ENCODE results near the gene FRZB. TPM values are rescaled to one million over a fixed set of nuclear protein-coding genes. Genes with fewer than 3 reads are reported as not detected.

The FRZB gene
- total and polyA plus RNA-seq, 11 donors = 0.31 to 5.5 (median 1.8) TPM

DNA sequence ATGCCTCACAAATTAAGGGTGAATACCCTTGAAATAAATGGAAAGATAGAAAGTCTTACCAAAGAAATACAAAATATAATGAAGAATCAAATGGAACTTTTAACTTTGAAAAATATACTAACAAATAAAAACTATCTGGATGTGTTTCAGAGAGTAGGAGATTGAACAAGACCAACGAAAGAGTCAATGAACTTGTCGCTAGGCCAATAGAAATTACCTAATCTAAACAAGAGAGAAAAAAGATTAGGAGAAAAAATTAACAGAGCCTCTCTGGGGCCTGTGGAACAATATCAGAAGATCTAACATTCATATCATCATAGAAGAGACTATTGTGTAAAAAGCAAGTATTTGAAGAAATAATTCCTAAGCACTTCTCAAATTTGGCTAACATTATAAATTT lies 11.1 kb downstream of the FRZB start:
- intact Hi-C loops (cut with DNase I) = no loop called here
- ATAC-seq = no peak
- no peak for DNase-seq
- no peak overlapping the region for H3K27ac ChIP-seq
- peaks cover 0 to 16% (median 0%) of the 10 kb centered on the region in 12 donors for H3K9me3 ChIP-seq
- H3K4me3 ChIP-seq = no peak overlapping the region
- H3K27me3 ChIP-seq = no peaks in the 10 kb centered on the region
- no peaks in the 10 kb centered on the region for H3K36me3 ChIP-seq
- TF ChIP-seq, protein P1, sequence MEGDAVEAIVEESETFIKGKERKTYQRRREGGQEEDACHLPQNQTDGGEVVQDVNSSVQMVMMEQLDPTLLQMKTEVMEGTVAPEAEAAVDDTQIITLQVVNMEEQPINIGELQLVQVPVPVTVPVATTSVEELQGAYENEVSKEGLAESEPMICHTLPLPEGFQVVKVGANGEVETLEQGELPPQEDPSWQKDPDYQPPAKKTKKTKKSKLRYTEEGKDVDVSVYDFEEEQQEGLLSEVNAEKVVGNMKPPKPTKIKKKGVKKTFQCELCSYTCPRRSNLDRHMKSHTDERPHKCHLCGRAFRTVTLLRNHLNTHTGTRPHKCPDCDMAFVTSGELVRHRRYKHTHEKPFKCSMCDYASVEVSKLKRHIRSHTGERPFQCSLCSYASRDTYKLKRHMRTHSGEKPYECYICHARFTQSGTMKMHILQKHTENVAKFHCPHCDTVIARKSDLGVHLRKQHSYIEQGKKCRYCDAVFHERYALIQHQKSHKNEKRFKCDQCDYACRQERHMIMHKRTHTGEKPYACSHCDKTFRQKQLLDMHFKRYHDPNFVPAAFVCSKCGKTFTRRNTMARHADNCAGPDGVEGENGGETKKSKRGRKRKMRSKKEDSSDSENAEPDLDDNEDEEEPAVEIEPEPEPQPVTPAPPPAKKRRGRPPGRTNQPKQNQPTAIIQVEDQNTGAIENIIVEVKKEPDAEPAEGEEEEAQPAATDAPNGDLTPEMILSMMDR (IDR thresholded peaks at IDR 0.05) = no peak
- TF ChIP-seq POLR2A (IDR thresholded peaks at IDR 0.05) = no peak
- peaks cover 0 to 9% (median 0%) of the 10 kb centered on the region in 12 donors for H3K4me1 ChIP-seq
- 87 to 91% (median 90%) methylated on average over 2 of the region's 2 CpGs for WGBS, 4 donors

GRCh38 chr2:182854375-182855105 lies 11.9 kb downstream of the FRZB start:
- no peak for DNase-seq
- WGBS, 4 donors = 51 to 63% (median 56%) methylated on average over 5 of the region's 5 CpGs
- ATAC-seq = no peak
- intact Hi-C loops (cut with DNase I) = no loop called here
- Histone ChIP-seq H3K9me3 (peaks cover 0 to 16% (median 0%) of the 10 kb centered on the region in 12 donors), H3K36me3 (no peaks in the 10 kb centered on the region), H3K4me1 (peaks cover 0 to 9% (median 0%) of the 10 kb centered on the region in 12 donors), H3K27ac (peak overlapping the region in 1 of 12 donors; percentile 16), H3K4me3 (no peak overlapping the region), H3K27me3 (no peaks in the 10 kb centered on the region)
- no peak for TF ChIP-seq POLR2A (IDR thresholded peaks at IDR 0.05)
- TF ChIP-seq, protein P1 (IDR thresholded peaks at IDR 0.05) = no peak

GRCh38 chr2:182852801-182853200 lies 13.6 kb downstream of the FRZB start:
- H3K27ac ChIP-seq = peak overlapping the region in 3 of 12 donors; percentile 1 to 14 (median 3)
- peaks cover 0 to 9% (median 0%) of the 10 kb centered on the region in 12 donors for H3K4me1 ChIP-seq
- WGBS, 4 donors = 57 to 67% (median 62%) methylated on average over 1 of the region's 1 CpG
- TF ChIP-seq, protein P1 (IDR thresholded peaks at IDR 0.05) = no peak
- no peak for TF ChIP-seq POLR2A (IDR thresholded peaks at IDR 0.05)
- peak in 1 of 4 donors; percentile 56 for ATAC-seq
- H3K36me3 ChIP-seq = no peaks in the 10 kb centered on the region
- H3K27me3 ChIP-seq = no peaks in the 10 kb centered on the region
- no peak for DNase-seq
- intact Hi-C loops (cut with DNase I) = no loop called here
- H3K4me3 ChIP-seq = no peak overlapping the region
- H3K9me3 ChIP-seq = peaks cover 0 to 16% (median 0%) of the 10 kb centered on the region in 12 donors

DNA sequence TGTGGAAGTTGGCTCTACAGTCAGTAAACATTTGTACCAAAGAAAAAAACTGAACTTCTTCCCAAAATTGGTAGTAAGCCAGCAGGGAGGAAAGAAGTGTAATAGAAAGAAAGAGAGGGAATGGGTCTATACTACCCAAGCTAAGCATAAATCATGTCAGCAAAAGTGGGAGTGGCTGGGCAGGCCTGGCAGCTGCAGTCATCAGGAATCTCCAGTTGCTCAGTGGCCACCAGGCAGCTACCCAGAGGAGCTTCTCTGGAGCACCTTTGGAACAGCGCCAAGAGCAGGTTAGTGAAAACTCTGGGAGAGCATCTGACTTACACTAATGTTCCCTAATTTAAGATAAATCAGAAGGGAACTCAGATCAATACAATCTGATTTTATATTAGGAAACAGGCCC lies 14.3 kb downstream of the FRZB start:
- H3K27ac ChIP-seq = peak overlapping the region in 5 of 12 donors; percentile 1 to 25 (median 11)
- H3K27me3 ChIP-seq = no peaks in the 10 kb centered on the region
- H3K4me3 ChIP-seq = no peak overlapping the region
- no peaks in the 10 kb centered on the region for H3K36me3 ChIP-seq
- peaks cover 0 to 16% (median 0%) of the 10 kb centered on the region in 12 donors for H3K9me3 ChIP-seq
- DNase-seq (peak in 2 of 5 donors; percentile 26 to 38), ATAC-seq (peak in 1 of 4 donors; percentile 28)
- peaks cover 0 to 9% (median 0%) of the 10 kb centered on the region in 12 donors for H3K4me1 ChIP-seq
- TF ChIP-seq POLR2A (IDR thresholded peaks at IDR 0.05) = no peak
- TF ChIP-seq, protein P1 (IDR thresholded peaks at IDR 0.05) = no peak
- intact Hi-C loops (cut with DNase I) = no loop called here
- 76 to 94% (median 92%) methylated on average over 1 of the region's 1 CpG for WGBS, 4 donors

Data from heart left ventricle (tissue), 16 donors.